GM21717 (cell line): Measurements from ENCODE around the gene ANGPTL7.
"Not testable (repeated sequence)": the region's sequence is repeated elsewhere in the genome, so short reads cannot be mapped to it uniquely, and the experiment has no call there.

Source experiments
- ATAC-seq: cut with Tn5 transposase; IDR thresholded peaks from one replicate; pipeline ENCODE4 v1.9.1; 2021; ENCODE audit warnings: mild to moderate bottlenecking, moderate library complexity; ENCODE audit not compliant: unreplicated experiment

The ANGPTL7 gene

GRCh38 chr1:11188858-11189451 lies at the start of gene ANGPTL7:
Gene ANGPTL7, plus strand, starts transcription at chr1:11189355. Its CDS starts 225 bp downstream, at chr1:11189580.
- no peak for ATAC-seq

DNA sequence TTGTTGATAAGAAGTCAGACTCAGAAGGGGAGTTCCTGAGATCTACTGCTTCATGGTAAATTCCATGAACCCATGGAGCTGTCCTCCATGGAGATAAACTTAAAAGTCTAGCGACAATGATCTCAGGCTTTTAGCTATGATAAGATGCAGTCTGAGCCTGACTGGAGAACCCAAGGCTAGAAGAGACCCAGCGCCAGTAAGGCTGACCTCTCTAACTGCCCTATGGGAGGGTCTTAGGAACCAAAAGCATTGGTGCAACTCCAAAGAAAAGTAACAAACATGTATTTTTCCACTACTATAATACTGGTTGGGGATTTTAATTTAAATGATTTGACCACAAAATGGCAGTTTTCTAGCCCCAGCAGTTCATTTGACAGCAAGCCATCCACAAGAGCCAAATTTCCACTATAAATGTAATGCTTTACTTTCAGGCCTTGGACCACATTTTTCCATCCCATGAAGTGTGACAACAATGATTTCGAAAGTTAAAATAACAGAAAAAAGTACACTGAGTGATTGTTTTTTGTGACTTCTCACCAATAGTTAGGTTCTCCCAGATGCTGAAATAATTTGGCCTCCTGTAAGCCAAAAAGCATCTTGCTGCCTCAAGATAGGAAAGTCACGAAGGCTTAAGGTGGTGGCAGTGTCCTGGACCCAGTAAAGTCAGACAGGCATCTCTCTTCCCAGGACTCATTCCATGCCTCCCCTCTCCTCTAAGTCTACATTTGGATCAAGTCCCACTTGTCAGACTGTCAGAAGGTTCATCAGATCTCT lies 46.4 kb upstream of the ANGPTL7 start:
- ATAC-seq, result no peak

DNA sequence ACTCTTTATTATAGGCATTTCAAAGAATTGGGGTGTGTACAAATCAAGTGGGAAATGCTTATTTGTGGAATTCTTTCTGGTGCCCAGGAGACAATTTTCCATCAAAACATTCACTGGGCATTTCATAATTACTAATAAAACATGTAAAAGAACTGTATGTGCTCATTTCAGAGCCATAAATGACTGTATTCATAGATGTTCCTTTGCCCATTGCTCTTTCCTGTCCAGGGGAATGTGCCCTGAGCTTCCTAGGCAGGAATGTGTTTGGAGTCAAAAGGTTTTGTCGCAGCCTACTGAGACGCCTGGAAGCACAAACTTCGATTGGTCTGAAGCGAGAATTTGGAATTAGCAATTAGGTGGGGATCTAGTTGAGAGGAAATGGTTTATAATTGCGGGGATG lies 45.8 kb upstream of the ANGPTL7 start:
- ATAC-seq, result no peak

- no peak for ATAC-seq
Measured at GRCh38 chr1:11143907-11144306, 45.2 kb upstream of the ANGPTL7 start.

- ATAC-seq, result no peak
Measured at GRCh38 chr1:11144570-11145256, 44.4 kb upstream of the ANGPTL7 start.

- ATAC-seq, result no peak
Measured at GRCh38 chr1:11145741-11146140, 43.4 kb upstream of the ANGPTL7 start.

DNA sequence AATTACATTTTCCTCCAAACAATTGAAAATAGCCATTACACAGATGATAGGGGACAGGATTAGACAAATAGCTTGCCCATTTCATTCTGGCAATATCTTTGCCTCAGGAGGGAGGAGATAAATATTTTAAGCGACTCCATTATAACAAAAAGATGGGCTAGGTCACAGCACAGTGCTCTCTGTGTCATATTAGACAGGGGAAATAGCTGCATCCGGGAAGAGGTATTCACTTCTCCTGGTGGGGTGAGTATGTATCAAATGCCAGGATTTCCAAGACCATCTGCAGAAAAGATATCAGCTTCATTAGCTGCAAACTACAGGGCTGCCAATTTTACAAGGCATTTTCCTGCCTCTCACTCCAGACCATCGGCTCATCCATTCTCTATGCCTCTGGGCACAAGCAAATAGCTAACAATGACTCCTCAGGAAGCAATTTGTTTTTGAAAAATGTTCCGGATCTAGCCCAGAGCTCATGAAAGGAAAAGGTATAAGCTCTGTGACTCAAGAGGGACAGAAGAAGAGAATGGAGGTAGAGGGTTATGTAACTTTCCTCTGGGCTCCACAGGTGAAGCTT lies 41.9 kb upstream of the ANGPTL7 start:
- no peak for ATAC-seq

DNA sequence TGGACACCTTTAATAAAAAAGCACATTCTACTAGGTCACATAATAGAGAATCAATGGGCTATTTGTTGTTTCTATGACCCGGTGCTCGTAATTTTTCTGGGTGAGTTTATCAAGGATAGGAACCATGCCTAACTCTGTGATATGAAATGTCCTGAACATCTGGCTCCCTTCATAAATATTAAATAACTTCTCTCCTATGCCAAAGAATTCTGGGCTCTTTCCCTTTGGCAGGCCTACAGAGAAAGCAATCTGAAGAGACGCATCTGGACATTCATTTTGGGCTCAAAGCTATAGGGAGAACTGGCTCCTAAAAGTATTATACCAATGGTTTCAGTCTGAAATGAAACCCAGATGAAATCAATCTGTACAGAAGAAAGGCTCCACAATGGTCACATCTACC lies 38.8 kb upstream of the ANGPTL7 start:
- no peak for ATAC-seq

DNA sequence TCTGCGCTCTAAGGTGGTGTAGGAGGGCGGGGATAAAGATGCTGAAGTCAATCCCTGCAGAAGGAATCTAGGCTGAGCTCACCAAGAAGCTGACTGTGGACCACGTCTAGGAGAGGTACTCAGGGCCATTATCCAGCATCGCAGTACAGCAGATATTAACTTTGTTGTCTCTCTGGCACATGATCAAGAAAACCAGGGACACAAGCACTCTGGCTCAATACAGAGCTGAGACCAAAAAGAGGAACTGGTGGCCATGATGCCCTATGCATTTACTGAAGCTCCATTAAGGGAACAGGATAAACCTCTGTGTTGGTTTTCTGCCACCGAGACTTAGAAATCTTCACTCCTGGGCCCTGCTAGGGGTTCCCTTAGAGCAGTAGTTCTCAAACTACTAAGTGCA lies 38.0 kb upstream of the ANGPTL7 start:
- no peak for ATAC-seq

- ATAC-seq, result no peak
Measured at GRCh38 chr1:11151826-11152612, 37.1 kb upstream of the ANGPTL7 start.

GRCh38 chr1:11152755-11153154 lies 36.4 kb upstream of the ANGPTL7 start:
- no peak for ATAC-seq

DNA sequence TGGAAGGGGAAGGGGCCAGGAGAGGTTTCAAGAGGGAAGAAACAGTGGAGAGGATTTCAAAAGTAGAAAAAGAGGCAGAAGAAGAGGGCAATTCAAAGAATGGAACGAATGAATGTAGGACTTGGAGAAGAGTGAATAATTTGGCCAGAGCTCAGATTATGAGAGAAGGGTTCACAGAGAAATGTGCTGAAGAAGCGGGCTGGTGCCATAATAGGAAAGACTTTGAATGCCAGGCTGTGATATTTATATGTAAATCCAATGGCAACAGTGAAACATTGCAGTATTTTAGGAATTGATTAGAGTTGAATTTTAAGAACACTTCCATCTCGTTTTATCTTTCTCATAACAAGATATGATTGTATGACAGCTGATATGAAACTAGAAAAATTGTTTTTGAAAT lies 36.0 kb upstream of the ANGPTL7 start:
- ATAC-seq, result no peak

DNA sequence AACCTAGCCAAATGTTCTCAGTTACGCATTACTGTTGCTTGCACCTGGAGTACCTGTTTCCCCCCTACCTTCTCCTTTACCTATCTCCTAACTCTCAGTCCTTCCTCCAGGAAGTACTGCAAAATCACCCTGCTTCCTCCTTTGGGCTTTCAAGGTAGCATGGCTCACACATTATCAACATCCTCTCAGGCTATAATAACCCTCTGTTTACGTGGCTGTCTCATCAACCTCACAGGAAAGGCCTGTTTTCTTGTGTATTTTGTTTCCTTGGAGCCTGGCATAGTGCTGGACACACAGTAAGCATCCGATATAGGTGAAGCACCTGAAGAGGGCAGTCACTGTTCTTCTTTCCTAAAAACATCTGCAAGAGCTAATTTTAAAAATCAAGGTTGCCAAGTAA lies 32.7 kb upstream of the ANGPTL7 start:
- ATAC-seq, result no peak

DNA sequence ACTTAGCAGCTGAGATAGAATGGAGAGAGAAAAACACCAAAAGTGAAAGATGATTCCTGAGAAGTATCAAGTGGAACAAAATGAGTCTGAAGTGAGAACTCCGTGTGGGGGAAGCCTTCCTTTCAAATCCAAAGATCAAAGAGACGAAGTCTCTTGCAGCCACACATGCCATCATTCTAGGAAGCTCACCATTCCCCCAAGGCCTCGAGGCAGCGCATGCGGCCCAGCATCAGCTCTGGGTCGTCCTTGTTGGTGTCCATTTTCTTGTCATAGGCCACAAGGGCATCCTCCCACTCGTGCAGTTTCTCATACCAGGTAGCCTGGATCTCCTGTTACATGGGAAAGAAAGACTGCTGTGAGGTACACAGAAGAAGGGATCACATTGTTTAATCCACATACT lies 32.2 kb upstream of the ANGPTL7 start:
- ATAC-seq, result no peak

- no peak for ATAC-seq
Measured at GRCh38 chr1:11157394-11157793, 31.8 kb upstream of the ANGPTL7 start.

GRCh38 chr1:11157867-11158266 lies 31.3 kb upstream of the ANGPTL7 start:
- no peak for ATAC-seq

- ATAC-seq, result no peak
Measured at GRCh38 chr1:11158291-11158690, 30.9 kb upstream of the ANGPTL7 start.

DNA sequence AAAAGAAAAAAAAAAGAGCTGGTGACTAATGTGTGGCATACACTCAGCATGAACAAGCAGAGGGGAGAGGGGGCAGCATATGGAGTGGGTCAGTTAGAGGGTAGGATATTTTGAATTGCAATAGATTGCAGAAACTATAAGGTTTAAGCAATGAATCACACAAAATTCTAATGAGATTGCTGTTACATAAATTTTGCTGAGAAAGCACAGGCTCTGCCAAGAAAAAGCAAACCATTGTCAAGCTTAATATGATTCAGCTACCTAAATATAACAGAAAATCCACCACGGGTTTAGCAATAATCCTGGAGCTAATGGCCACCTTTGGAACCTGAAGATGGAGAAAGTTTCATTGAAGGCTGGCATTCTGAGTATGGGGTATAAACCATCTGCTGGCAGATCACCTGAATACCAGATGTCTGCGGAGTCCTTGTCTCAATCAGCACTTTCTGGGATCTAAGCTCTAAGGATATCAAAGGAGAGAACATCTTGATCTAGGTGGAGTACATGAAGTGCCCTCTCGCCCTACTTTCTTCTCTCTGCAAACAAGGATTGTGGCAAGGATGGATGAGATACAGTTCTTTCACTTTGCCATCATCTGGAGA lies 30.3 kb upstream of the ANGPTL7 start:
- no peak for ATAC-seq

GRCh38 chr1:11162752-11163151 lies 26.4 kb upstream of the ANGPTL7 start:
- ATAC-seq, result not testable (repeated sequence)

DNA sequence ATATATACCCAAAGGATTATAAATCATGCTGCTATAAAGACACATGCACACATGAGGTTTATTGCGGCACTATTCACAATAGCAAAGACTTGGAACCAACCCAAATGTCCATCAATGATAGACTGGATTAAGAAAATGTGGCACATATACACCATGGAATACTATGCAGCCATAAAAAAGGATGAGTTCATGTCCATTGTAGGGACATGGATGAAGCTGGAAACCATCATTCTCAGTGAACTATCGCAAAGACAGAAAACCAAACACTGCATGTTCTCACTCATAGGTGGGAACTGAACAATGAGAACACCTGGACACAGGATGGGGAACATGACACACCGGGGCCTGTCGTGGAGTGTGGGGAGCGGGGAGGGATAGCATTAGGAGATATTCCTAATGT lies 22.4 kb upstream of the ANGPTL7 start:
- not testable (repeated sequence) for ATAC-seq

- no peak for ATAC-seq
Measured at GRCh38 chr1:11168731-11169130, 20.4 kb upstream of the ANGPTL7 start.
